ENCODE measurements around the gene CDHR2.

- no peak for TF ChIP-seq EZH2 (IDR thresholded peaks at IDR 0.05)
- no peak for TF ChIP-seq FOXP2 (optimal IDR thresholded peaks at IDR 0.05; ENCODE audit: control extremely low read depth, extremely low read length, insufficient read depth)
- TF ChIP-seq POLR2AphosphoS5 (IDR thresholded peaks at IDR 0.05; ENCODE audit: borderline replicate concordance, low read depth, low read length): no peak
Observed at GRCh38 chr5:176533894-176534611, 15.1 kb upstream of the CDHR2 start.
